NCI-H1417 (cell line): ENCODE data around the gene AIF1L.
"Not testable (repeated sequence)": the region's sequence is repeated elsewhere in the genome, so short reads cannot be mapped to it uniquely, and the experiment has no call there.

Experiments
- DNase-seq, 3 experiments: peaks; one replicate each; lab custom pipeline; 2025; lab: John Stamatoyannopoulos, UW

The AIF1L gene

DNA sequence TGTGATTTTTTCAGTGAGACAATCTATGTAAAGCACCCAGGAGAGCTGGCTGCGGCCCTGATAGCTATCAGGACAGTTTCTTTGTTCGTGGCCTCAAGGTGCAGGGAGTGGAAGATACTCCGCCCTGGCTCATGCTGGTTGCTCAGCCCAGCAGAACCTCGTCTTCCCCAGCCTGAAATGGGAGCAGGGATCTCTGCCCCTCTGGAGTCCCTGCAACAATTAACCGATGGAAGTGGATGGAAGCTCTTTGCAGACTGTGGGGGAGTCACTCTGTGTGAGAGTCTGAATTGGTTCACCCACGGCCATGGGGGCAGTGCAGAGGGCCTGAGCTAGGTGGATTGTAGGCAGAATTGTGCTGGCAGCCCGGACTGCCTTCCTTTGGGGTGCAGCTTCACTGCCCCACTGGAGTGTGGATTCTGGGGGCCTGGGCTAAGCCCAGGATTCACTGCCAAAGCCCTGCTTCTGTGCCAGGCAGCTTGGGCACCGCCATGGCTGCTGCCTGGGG, 2.8 kb downstream of the AIF1L start:
- no peak for DNase-seq

DNA sequence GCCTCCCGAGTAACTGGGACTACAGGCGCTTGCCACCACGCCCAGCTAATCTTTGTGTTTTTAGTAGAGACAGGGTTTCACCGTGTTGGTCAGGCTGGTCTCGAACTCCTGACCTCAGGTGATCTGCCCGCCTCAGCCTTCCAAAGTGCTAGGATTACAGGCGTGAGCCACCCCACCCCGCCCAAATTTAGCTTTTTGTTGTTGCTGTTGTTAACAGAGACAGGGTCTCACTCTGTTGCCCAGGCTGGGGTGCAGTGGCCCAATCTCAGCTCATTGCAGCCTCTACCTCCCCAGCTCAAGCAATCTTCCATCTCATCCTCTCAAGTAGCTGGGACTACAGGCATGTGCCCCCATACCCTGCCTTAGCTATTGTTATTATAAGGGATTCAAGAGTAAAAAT, 3.5 kb downstream of the AIF1L start:
- not testable (repeated sequence) for DNase-seq

DNA sequence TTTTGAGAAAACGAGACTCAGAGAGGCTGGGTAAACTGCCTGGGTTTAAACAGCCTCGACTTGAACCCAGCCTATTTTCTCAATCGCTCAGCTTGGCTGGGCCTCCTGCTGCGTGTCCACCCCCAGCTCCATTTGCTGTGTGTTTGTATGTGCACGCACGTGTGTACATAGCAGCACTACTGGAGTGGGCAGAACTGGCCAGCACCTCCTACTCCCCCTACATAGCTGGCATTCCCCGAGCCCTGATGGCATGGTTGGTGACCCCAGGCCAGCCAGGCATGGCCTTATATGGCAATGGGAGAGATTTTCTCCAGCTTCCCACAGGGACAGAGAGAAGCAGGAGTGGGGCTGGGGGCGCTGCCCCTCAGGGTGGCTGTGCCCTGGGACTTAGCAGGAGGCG, 4.1 kb downstream of the AIF1L start:
- DNase-seq = no peak

DNA sequence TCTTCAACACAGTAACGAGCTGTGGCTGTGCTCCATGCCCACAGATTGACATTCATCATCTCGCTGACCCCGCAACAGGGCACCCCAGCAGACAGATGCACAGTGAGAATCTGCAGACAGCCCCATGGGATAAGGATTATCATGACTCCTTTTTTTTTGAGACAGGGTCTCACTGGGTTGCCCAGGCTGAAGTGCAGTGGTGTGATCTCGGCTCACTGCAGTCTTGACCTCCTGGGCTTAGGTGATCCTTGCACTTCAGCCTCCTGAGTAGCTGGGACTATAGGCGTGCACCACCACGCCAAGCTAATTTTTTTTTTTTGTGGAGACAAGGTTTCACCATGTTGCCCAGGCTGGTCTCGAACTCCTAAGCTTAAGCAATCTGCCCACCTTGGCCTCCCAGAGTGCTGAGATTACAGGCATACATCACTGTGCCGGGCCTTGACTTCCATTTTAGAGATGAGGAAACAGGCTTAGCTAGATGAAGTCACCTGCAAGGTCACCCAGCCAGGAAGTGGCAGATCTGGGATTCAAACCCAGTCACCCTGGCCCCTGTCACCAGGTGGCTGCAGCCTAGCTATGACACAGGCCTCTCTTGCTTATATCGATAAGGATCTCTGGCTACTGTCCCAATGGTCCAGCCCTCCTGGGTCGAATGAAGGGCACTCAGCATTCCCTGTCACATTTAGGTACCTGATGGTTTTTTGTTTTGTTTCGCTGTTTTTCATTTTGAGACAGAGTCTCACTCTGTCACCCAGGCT, 5.1 kb downstream of the AIF1L start:
- no peak for DNase-seq

DNA sequence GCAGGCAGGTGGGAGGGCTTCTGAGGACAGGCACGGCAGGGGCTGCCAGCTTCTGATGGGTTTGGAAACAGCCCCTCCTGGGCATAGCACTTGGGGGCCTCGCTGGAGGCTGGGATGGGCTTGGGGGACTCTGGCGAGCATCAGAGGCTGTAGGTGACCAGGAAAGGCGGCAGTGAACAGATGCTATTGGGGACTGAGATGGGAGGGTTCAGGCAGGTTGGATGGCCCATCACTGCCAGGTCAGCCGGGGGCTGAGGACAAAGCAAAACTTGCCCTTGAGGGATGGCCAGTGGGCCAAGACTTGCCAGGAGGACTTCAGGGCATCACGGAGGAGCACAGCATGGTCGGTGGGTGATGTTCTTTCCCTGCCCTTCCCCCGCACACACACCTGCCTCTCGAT, 6.7 kb downstream of the AIF1L start:
- DNase-seq = no peak

DNA sequence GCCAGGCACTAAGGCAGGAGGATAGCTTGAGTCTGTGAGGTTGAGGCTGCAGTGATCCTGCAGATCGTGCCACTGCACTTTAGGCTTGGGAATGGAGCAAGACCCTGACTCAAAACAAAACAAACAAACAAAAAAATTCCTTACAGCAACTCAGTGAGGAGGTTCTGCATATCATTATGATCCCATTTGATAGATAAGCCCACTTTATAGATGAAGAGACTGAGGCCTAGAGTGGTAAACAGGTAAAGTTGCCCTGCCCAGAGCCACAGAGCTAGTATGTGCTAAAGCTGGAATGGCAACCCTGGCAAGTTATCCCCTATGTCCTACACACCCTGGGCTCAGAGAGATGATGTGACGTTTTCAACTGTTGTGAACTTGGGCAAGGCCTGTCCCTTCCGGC, 7.2 kb downstream of the AIF1L start:
- no peak for DNase-seq

DNA sequence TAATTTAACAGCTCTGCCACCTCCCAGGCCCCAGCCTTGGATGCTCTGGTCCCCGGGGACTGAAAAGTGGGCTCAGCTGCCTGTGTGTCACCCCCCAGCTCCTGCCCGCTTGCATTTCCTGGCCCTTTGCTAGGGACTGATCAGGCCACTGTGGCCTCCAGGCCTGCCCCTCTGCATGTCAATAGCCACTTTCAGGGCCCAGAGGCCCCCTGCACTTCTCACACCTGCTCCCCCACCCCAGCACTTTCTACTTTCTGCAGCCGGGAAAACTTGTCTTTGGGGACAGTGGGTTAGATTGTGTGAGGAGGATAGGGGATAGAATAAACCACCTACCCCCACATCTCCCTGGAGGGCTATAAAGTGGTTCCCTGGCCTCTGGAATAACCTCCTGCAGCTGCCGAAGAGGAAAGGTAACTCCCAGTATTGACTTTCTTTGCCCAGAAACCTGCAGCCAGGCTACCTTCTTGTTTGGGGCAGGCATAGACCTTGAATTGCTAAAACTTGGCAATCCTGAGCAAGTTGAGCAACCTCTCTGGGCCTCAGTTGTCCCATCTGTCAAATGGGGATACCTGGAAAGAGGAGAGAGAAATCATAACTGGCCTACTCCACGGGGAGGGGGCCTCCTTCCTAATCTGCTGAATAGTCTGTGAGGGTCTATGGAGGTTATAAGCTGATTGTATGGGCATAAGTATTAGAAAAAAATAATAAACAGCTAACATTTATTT, 7.8 kb downstream of the AIF1L start:
- DNase-seq = no peak

DNA sequence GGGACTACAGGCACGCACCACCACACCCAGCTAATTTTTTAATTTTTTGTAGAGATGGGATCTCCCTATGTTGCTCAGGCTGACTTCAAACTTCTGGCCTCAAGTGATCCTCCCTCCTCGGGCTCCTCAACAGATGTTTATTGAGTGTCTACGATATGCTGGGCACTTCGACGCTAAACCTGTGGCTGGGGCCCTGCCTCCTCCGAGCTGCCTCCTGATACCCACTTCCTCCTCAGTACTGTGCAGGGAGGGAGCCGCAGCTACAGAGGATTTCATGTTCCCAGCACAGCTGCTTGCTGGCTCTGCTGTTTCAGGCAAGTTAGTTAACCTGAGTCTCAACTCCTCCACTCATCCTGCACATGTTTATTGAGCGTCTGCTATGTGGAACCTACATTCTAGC, 9.6 kb downstream of the AIF1L start:
- no peak for DNase-seq

DNA sequence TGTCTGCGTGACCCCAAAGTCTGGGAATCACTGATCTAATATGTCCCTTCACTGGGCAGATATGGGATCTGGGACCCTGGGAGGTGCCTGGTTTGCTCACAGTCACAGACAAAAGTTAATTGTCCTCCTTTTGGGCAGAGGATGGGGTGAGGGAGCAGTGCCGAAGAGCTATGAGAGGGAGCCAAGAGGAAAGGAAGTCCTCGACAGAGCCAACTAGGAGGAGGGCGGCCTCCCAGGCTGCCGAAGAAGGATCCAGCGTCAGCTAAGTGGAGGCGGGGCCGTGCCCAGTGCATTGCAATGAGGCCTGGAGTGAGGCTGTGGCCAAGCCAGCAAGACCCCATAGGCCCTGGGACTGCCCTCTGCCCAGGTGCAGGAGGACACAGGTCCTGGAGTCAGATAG, 11.4 kb downstream of the AIF1L start:
- no peak for DNase-seq

DNA sequence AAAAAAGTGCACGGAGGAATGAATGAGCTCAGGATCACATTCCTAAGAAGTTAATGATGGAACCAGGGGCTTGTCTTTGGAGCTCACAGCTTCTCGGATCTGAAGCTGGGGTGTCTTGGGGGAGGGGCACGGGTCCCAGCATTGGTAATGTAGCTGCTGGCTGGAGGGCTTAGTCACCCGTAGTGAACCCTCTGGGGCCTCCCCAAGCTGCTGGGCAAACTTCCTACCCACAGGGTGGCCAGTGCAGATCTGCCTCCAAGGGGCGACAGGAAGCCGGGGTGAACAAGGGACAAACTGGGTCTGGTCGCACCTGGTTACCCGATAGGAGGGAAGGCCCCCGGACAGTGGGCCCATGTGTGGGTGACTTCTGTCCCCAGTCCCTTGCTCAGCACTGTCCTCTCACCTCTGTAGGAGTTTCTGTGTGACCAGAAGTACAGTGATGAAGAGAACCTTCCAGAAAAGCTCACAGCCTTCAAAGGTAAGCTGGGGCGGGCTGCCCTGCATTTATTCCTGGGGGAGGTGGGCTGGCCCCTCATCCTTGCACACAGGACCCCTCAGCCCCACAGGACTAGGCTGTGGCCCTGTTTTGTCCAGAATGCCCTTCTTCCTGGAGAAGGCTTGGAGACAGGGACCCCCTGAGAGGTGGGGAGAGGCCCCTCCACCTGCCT, 15.0 kb downstream of the AIF1L start:
- no peak for DNase-seq

DNA sequence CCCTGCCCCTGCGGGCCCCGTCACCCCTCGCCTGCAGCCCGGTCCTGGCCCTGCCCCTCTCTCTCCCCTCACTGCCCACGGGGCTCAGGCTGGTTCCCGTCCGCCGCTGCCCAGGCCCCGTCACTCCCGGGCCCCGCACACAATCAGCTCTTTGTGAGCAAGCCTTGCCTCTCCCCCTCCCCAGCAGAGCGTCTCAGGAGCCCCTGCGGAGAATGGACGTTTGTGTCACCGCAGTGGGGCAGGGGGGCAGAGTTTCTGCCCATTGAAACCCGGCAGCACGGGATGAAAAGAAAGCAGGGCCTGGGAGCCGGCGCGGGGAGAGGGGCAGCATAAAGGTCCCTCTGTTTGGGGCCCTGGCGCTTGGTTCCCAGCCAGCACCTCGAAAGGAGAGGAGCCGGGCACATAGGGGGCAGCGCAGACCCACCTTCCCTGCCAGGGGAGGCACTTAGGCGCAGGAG, 15.6 kb downstream of the AIF1L start:
- no peak for DNase-seq

DNA sequence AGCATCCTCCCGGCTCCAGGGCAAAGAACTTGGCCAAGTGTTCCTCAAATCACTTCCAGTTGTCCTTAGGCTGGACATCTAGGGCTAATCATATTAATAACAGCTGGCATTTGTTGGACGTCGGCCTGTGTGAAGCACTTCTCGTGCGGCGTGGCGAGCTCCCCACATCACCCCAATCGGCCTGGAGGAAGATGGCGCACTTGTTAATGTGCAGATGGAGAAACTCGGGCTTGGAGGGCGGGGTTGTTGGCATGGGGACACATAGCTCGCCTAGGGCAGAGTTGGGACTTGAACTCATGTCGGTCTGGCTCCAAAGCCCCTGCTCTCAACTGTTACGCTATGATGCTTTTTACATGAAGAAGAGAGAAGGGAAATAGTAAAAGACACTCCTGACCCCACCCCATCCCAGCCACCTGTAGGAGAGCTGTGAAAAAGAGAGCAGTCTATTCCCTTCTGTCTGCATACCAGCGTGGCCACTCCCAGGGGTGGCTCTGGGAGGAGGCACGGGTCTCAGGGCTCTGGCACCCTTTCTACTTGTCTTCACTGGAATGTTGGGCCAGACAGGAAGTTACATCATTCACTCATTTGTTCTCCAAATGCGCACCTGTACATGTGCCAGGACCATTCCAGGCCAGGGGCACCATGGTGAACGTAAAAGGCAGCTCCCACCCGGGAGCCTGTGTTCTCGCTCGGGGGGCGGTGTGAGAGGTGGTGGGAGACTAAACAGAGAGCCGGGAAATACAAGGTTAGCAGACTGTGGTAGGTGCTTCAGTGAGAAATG, 16.2 kb downstream of the AIF1L start:
- DNase-seq = no peak

DNA sequence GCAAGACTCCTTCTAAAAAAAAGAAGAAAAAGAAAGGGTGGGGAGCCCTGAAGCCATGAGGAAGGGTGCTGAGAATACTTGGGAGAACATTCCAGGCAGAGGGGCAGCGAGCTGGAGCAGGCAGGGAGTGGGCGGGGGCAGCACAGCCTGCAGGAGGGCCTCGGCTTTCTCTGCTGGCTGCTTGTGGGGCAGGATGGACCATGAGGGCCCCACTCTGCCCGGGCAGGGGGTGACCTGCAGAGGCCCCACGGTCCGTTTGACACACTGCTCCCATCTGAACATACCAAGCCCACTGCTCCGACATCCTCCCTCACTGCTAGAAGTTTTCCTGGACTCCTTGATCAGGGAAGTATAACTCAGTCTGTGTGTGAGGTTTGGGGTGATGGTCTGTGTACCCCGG, 17.3 kb downstream of the AIF1L start:
- DNase-seq = no peak

DNA sequence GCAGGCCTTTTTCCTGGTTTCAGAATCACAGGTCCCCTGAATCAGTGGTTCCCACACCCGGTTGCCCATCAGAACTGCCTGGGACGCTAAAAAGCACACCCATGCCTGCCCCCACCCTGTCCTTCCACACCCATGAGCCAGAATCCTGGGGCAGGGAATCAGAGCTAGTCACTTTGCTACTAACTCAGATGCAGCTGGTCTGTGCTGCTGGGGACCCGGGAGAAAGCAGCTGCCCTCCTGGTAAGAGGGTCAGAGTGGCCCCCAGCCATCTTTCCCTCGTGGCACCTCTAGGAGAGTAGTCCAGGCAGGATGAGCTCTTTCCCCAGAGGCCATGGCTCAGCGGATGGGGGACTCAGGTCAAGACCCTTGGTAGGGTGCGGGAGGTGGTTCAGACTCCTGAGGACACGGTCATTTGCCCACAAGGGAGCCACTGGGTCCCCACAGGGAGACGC, 17.8 kb downstream of the AIF1L start:
- DNase-seq = no peak

DNA sequence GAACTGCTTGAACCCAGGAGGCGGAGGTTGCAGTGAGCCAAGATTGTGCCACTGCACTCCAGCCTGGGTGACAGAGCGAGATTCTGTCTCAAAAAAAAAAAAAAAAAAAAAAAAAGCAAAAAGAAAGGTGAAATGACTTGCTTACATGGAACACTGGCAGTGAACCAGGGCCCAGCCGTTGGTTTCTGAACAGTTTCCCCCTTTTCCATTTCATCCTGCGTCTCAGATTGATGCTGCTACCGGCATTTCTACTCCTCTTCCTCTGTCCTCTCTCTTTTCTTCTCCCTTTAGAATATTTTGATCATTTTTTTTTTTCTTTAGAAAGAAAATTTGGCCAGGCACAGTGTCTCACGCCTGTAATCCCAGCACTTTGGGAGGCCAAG, 19.0 kb downstream of the AIF1L start:
- DNase-seq = not testable (repeated sequence)

DNA sequence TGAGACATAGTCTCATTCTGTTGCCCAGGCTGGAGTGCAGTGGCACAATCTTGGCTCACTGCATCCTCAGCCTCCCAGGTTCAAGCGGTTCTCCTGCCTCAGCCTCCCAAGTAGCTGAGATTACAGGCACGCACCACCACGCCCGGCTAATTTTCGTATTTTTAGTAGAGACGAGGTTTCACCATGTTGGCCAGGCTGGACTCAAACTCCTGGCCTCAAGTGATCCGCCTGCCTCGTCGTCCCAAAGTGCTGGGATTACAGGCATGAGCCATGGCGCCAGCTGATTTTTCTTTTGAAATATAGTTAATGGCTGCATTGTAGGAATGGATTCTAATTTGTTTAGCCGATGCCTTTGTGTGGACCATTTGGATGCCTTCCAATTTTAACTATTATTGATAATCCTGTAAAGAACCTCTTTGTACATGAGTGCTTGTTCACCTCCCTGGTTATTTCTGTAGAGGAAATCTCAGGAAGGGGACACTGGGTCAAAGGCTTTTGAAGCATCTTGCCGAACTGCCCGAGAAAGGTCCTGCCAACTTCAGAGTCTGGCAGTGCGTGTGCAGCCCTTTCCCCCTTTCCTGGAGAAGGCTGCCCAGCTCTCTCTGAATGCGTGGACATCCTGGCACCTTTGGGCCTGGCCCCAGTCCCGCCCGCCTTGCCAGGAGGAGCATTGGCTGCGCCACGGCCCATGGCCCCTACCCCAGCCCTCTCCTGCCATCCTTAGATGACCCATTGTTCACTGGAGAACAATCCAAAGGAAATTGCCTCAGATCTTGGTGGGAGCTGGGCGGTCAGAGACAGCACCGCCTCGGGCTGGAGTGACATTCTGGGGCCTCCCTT, 20.2 kb downstream of the AIF1L start:
- no peak for DNase-seq

DNA sequence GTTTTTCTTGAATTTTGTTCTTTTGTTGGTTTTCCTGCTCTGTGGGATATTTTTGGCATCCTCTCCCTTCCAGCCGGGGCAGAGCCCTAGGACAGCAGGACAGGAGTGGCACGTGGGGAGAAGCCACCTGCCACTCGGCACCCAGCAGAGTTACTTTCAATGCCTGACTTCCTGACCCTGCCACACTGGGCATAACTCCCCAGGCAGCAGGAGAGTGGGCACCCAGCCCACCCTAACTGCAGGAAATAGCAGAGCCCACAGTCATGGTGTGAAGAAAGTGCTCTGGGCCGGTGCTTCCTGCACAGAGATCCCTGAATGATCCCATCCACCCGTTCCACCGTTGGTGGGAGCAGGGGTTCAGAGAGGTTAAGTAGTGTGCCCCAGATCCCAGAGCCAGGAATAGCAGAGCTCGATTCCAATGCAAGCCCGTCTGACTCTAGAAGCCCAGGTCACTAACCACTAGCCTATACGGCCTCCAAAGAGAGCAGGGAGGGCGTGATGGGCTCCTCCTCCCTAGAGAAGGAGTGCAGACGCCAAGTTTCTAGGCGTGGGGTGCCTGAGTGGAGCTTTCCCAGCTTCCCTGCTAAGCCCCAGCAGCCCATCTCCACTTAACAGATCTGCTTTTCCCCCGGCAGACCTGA, 20.9 kb downstream of the AIF1L start:
- DNase-seq = no peak

DNA sequence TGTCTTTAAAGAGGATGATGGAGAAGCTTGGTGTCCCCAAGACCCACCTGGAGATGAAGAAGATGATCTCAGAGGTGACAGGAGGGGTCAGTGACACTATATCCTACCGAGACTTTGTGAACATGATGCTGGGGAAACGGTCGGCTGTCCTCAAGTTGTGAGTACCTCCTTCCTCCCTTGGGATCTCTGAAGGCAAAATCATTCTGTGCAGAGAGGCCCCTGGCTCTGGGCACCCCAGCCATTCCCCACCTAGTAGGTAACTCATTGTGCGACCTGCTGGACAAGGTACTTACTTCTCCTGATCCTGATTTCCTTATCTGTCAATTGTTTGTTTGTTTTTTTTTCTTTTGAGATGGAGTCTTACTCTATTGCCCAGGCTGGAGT, 21.4 kb downstream of the AIF1L start:
- no peak for DNase-seq

DNA sequence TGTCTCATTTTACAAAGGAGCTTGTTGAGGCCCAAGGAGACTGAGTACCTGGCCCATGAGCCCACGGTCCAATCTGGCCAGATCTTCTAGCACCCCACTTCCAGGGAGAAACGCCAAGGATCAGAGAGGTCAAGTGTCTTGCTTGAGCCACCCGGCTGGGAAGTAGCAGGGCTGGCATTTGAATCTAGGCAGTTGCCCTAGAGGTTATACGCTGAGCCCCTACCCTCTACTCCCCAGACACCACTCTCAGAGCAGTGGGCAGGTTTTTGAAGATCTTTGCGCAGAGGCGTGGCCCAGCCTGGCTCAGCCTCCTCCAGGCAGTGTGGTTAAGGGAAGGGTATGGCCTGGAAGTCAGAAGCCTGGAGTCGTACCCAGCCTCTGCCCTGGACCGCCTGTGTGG, 23.3 kb downstream of the AIF1L start:
- DNase-seq = no peak

DNA sequence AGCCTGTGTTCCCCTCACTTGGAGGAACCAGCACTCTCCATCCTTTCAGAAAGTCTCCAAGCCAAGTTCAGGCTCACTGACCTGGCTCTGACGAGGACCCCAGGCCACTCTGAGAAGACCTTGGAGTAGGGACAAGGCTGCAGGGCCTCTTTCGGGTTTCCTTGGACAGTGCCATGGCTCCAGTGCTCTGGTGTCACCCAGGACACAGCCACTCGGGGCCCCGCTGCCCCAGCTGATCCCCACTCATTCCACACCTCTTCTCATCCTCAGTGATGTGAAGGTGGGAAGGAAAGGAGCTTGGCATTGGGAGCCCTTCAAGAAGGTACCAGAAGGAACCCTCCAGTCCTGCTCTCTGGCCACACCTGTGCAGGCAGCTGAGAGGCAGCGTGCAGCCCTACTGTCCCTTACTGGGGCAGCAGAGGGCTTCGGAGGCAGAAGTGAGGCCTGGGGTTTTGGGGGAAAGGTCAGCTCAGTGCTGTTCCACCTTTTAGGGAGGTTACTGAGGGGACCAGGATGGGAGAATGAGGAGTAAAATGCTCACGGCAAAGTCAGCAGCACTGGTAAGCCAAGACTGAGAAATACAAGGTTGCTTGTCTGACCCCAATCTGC, 24.4 kb downstream of the AIF1L start:
- no peak for DNase-seq
